Measurements from ENCODE around the gene NINL.

DNA sequence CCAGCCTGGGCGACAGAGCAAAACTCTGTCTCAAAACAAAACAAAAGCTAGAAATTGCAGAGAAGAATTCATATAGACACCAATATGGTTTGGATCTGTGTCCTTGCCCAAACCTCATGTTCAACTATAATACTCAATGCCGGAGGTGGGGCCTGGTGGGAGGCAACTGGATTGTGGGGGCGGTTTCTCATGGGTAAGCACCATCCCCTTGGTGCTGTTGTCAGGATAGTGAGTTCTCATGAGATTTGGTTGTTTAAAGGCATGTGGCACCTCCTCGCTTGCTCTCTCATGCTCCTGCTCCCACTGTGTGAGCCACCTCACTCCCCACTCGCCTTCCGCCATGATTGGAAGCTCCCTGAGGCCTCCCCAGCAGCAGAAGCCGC, 15.2 kb downstream of the NINL start:
- TF ChIP-seq, protein P1, sequence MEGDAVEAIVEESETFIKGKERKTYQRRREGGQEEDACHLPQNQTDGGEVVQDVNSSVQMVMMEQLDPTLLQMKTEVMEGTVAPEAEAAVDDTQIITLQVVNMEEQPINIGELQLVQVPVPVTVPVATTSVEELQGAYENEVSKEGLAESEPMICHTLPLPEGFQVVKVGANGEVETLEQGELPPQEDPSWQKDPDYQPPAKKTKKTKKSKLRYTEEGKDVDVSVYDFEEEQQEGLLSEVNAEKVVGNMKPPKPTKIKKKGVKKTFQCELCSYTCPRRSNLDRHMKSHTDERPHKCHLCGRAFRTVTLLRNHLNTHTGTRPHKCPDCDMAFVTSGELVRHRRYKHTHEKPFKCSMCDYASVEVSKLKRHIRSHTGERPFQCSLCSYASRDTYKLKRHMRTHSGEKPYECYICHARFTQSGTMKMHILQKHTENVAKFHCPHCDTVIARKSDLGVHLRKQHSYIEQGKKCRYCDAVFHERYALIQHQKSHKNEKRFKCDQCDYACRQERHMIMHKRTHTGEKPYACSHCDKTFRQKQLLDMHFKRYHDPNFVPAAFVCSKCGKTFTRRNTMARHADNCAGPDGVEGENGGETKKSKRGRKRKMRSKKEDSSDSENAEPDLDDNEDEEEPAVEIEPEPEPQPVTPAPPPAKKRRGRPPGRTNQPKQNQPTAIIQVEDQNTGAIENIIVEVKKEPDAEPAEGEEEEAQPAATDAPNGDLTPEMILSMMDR (IDR thresholded peaks at IDR 0.05) = no peak
- no peak for TF ChIP-seq POLR2A (IDR thresholded peaks at IDR 0.05)
